OCI-LY1 (cell line): ENCODE data around the gene ZXDC.

Source experiments
- H2AFZ ChIP-seq: fragments of 200-600 bp; sonication (generic), shearing (Covaris generic); 2 replicates; pipeline ENCODE4 v1.6.0; 2014; ENCODE audit warnings: antibody characterized with exemption, mild to moderate bottlenecking, low read length
- H3F3A ChIP-seq: fragments of 200-600 bp; sonication (generic), shearing (Covaris generic); 2 replicates; pipeline ENCODE4 v1.6.0; 2014; ENCODE audit warnings: mild to moderate bottlenecking, antibody characterized with exemption, low read length, moderate library complexity; ENCODE audit not compliant: insufficient read depth
- H3K27ac ChIP-seq: fragments of 200-600 bp; sonication (generic); 2 replicates; pipeline ENCODE4 v1.5.1; 2014; ENCODE audit warnings: low read length, mixed run types, mild to moderate bottlenecking, low read depth; ENCODE audit not compliant: poor library complexity, severe bottlenecking
- H3K27me3 ChIP-seq: fragments of 200-600 bp; sonication (generic); 2 replicates; pipeline ENCODE4 v1.6.0; 2014; ENCODE audit warnings: antibody characterized with exemption, mild to moderate bottlenecking, low read length, moderate library complexity; ENCODE audit not compliant: insufficient read depth
- H3K36me3 ChIP-seq: fragments of 200-600 bp; sonication (generic); 2 replicates; pipeline ENCODE4 v1.6.1; 2014; ENCODE audit warnings: mild to moderate bottlenecking, antibody characterized with exemption, low read length, moderate library complexity, mixed read lengths; ENCODE audit not compliant: insufficient read depth
- H3K4me1 ChIP-seq: fragments of 200-600 bp; sonication (generic); 2 replicates; pipeline ENCODE4 v1.5.1; 2014; ENCODE audit warnings: mild to moderate bottlenecking, low read length, moderate library complexity; ENCODE audit not compliant: insufficient read depth, severe bottlenecking
- H3K4me2 ChIP-seq: fragments of 200-600 bp; sonication (generic), shearing (Covaris generic); 2 replicates; pipeline ENCODE4 v1.6.1; 2014; ENCODE audit warnings: low read length
- H3K4me3 ChIP-seq: fragments of 200-600 bp; sonication (generic); 2 replicates; pipeline ENCODE4 v1.5.1; 2014; ENCODE audit warnings: low read length, low read depth, mild to moderate bottlenecking, mixed read lengths; ENCODE audit not compliant: poor library complexity, severe bottlenecking
- H3K79me2 ChIP-seq: fragments of 200-600 bp; shearing (Covaris generic); 2 replicates; pipeline ENCODE4 v1.6.1; 2016; ENCODE audit warnings: mixed run types, low read length, mixed read lengths; ENCODE audit not compliant: insufficient read depth
- H3K9ac ChIP-seq: fragments of 200-600 bp; sonication (generic), shearing (Covaris generic); 2 replicates; pipeline ENCODE4 v1.6.1; 2014; ENCODE audit warnings: mild to moderate bottlenecking, low read length, mixed read lengths
- H3K9me2 ChIP-seq: fragments of 200-600 bp; sonication (generic), shearing (Covaris generic); 2 replicates; pipeline ENCODE4 v1.6.1; 2014; ENCODE audit warnings: low read depth, mild to moderate bottlenecking, low read length, mixed read lengths
- H3K9me3 ChIP-seq: fragments of 200-600 bp; shearing (Covaris generic); 2 replicates; pipeline ENCODE4 v1.6.1; 2014; ENCODE audit warnings: low read length, mixed read lengths
- H4K20me1 ChIP-seq: fragments of 200-600 bp; sonication (generic), shearing (Covaris generic); 2 replicates; pipeline ENCODE4 v1.6.0; 2016; ENCODE audit warnings: mild to moderate bottlenecking, low read length; ENCODE audit not compliant: insufficient read depth
- CTCF ChIP-seq: fragments of 200-600 bp; sonication (generic), shearing (Covaris generic); IDR thresholded peaks from 2 replicates; pipeline ENCODE4 v1.5.1; 2017; ENCODE audit warnings: mild to moderate bottlenecking, antibody characterized with exemption, low read length, moderate library complexity, mixed read lengths
- EZH2 ChIP-seq: fragments of 200-600 bp; sonication (generic), shearing (Covaris generic); IDR thresholded peaks from 2 replicates; pipeline ENCODE4 v1.8.0; 2017; ENCODE audit warnings: borderline replicate concordance, mixed run types, mild to moderate bottlenecking, antibody characterized with exemption, low read length, moderate library complexity, mixed read lengths

ZXDC gene

GRCh38 chr3:126483321-126483761 is 7.7 kb upstream of the ZXDC start:
- H3K9ac ChIP-seq = no peak overlapping the region
- no peaks in the 10 kb centered on the region for H3K9me2 ChIP-seq
- H3K27me3 ChIP-seq = peaks cover 7% of the 10 kb centered on the region
- no peaks in the 10 kb centered on the region for H3K9me3 ChIP-seq
- no peak overlapping the region for H3K27ac ChIP-seq
- H3K4me2 ChIP-seq = no peak overlapping the region
- H2AFZ ChIP-seq = no peak overlapping the region
- no peaks in the 10 kb centered on the region for H3K36me3 ChIP-seq
- H3K4me3 ChIP-seq = no peak overlapping the region
- no peaks in the 10 kb centered on the region for H3K4me1 ChIP-seq
- H3F3A ChIP-seq = no peaks in the 10 kb centered on the region
- H3K79me2 ChIP-seq = no peaks in the 10 kb centered on the region
- no peaks in the 10 kb centered on the region for H4K20me1 ChIP-seq
- no peak for TF ChIP-seq CTCF
- no peak for TF ChIP-seq EZH2

- Histone ChIP-seq H3K4me3 (no peak overlapping the region), H2AFZ (no peak overlapping the region), H3K4me2 (no peak overlapping the region), H3K36me3 (no peaks in the 10 kb centered on the region), H3K9me3 (no peaks in the 10 kb centered on the region), H3K4me1 (no peaks in the 10 kb centered on the region), H3F3A (no peaks in the 10 kb centered on the region), H3K27me3 (peaks cover 7% of the 10 kb centered on the region), H3K9me2 (no peaks in the 10 kb centered on the region), H3K79me2 (no peaks in the 10 kb centered on the region), H4K20me1 (no peaks in the 10 kb centered on the region), H3K9ac (no peak overlapping the region), H3K27ac (no peak overlapping the region)
- TF ChIP-seq EZH2 (no peak), CTCF (no peak)
Measured at GRCh38 chr3:126482503-126483255, 7.0 kb upstream of the ZXDC start.

GRCh38 chr3:126481808-126482502 is 6.3 kb upstream of the ZXDC start:
- Histone ChIP-seq H3K9me2 (no peaks in the 10 kb centered on the region), H3K79me2 (no peaks in the 10 kb centered on the region), H3K9me3 (no peaks in the 10 kb centered on the region), H3K36me3 (no peaks in the 10 kb centered on the region), H3K4me3 (no peak overlapping the region), H3K27me3 (peaks cover 7% of the 10 kb centered on the region), H2AFZ (no peak overlapping the region), H3F3A (no peaks in the 10 kb centered on the region), H3K27ac (no peak overlapping the region), H4K20me1 (no peaks in the 10 kb centered on the region), H3K4me1 (no peaks in the 10 kb centered on the region), H3K4me2 (no peak overlapping the region), H3K9ac (no peak overlapping the region)
- TF ChIP-seq CTCF (no peak), EZH2 (no peak)
